GM23338 (cell line): ENCODE measurements around the gene BAHCC1. TPM values are rescaled to one million over a fixed set of nuclear protein-coding genes. Genes with fewer than 3 reads are reported as not detected.

Source experiments
- ATAC-seq: fragments of 200-7000 bp; cut with Tn5 transposase; 3 replicates; pipeline ENCODE4 v1.9.1; 2020
- DNase-seq: peaks from one replicate; pipeline ENCODE4 v3.0.0-alpha.2; 2015; ENCODE audit warnings: low spot score
- H2AFZ ChIP-seq: fragments of 200-600 bp; sonication (generic); 2 replicates; pipeline ENCODE4 v1.8.0; 2016; ENCODE audit warnings: antibody characterized with exemption, mild to moderate bottlenecking, moderate library complexity
- H3F3A ChIP-seq: fragments of 200-600 bp; sonication (generic); replicated peaks from 2 replicates; pipeline ENCODE4 v1.8.0; 2017; ENCODE audit warnings: antibody characterized with exemption, mixed run types, low read depth
- H3K27ac ChIP-seq: fragments of 200-600 bp; sonication (generic); 2 replicates; pipeline ENCODE4 v1.6.1; 2016; ENCODE audit warnings: low read depth
- H3K27me3 ChIP-seq: fragments of 200-600 bp; sonication (generic); 2 replicates; pipeline ENCODE4 v1.8.0; 2016; ENCODE audit warnings: mild to moderate bottlenecking, mixed run types, moderate library complexity; ENCODE audit not compliant: insufficient read depth
- H3K36me3 ChIP-seq: fragments of 200-600 bp; sonication (generic); 2 replicates; pipeline ENCODE4 v1.8.0; 2016; ENCODE audit warnings: mild to moderate bottlenecking; ENCODE audit not compliant: insufficient read depth
- H3K4me1 ChIP-seq: fragments of 200-600 bp; sonication (generic); 2 replicates; pipeline ENCODE4 v1.8.0; 2016; ENCODE audit warnings: mild to moderate bottlenecking, moderate library complexity; ENCODE audit not compliant: insufficient read depth
- H3K4me2 ChIP-seq: fragments of 200-600 bp; sonication (generic); 2 replicates; pipeline ENCODE4 v1.7.1; 2017; ENCODE audit warnings: mixed run types
- H3K4me3 ChIP-seq: fragments of 200-600 bp; sonication (generic); 2 replicates; pipeline ENCODE4 v1.6.1; 2016; ENCODE audit warnings: mixed run types
- H3K79me2 ChIP-seq: fragments of 200-600 bp; sonication (generic); replicated peaks from 2 replicates; pipeline ENCODE4 v1.8.0; 2017; ENCODE audit warnings: mild to moderate bottlenecking; ENCODE audit not compliant: insufficient read depth
- H3K9me2 ChIP-seq: fragments of 200-600 bp; sonication (generic); 2 replicates; pipeline ENCODE4 v1.8.0; 2017; ENCODE audit not compliant: insufficient read depth
- H4K20me1 ChIP-seq: fragments of 200-600 bp; sonication (generic); replicated peaks from 2 replicates; pipeline ENCODE4 v1.8.0; 2017; ENCODE audit warnings: mild to moderate bottlenecking; ENCODE audit not compliant: insufficient read depth
- H3K27ac Mint-ChIP-seq: 2 replicates; pipeline ENCODE4 v1.8.0; 2020; ENCODE audit warnings: inconsistent platforms, mild to moderate bottlenecking, moderate library complexity, mixed read lengths
- H3K27me3 Mint-ChIP-seq: 3 replicates; pipeline ENCODE4 v1.8.0; 2022; ENCODE audit warnings: low read depth, mild to moderate bottlenecking, moderate library complexity, mixed read lengths, inconsistent platforms; ENCODE audit not compliant: insufficient read depth, poor library complexity
- H3K36me3 Mint-ChIP-seq: 3 replicates; pipeline ENCODE4 v1.8.0; 2021; ENCODE audit warnings: low read depth, mild to moderate bottlenecking, inconsistent platforms, moderate library complexity, mixed read lengths
- H3K4me1 Mint-ChIP-seq: 3 replicates; pipeline ENCODE4 v1.8.0; 2020; ENCODE audit warnings: mild to moderate bottlenecking, inconsistent platforms, mixed read lengths
- H3K4me3 Mint-ChIP-seq: 3 replicates; pipeline ENCODE4 v1.8.0; 2021; ENCODE audit warnings: moderate library complexity, mild to moderate bottlenecking, inconsistent platforms, mixed read lengths
- H3K9me3 Mint-ChIP-seq: 3 replicates; pipeline ENCODE4 v1.8.0; 2020; ENCODE audit warnings: moderate library complexity, mild to moderate bottlenecking, inconsistent platforms, mixed read lengths
- EZH2 ChIP-seq: fragments of 200-600 bp; sonication (generic); IDR thresholded peaks from one replicate; pipeline ENCODE4 v1.8.0; 2017; ENCODE audit warnings: antibody characterized with exemption, mild to moderate bottlenecking, low read depth; ENCODE audit not compliant: unreplicated experiment
- JUNB ChIP-seq: IDR thresholded peaks from one replicate; pipeline ENCODE4 v1.6.1; 2016; ENCODE audit warnings: antibody characterized with exemption; ENCODE audit not compliant: unreplicated experiment
- POLR2AphosphoS5 ChIP-seq: IDR thresholded peaks from 2 replicates; pipeline ENCODE4 v1.6.1; 2016; ENCODE audit warnings: antibody characterized with exemption, low read depth
- STAT1 ChIP-seq: IDR thresholded peaks from one replicate; pipeline ENCODE4 v1.6.1; 2016; ENCODE audit warnings: antibody characterized with exemption; ENCODE audit not compliant: unreplicated experiment
- ZNF114 ChIP-seq: fragments of 250-450 bp; sonication (Bioruptor Pico); IDR thresholded peaks from 2 replicates; pipeline ENCODE4 v1.5.0; 2020; ENCODE audit warnings: mild to moderate bottlenecking, moderate library complexity
- polyA plus RNA-seq: library from polyadenylated mRNA; unstranded; fragments of >200 nt; fragmentation: Nextera tagmentation; extraction: Ambion mirVana; gene quantifications from 2 replicates; pipeline ENCODE4 v1.2.1, GENCODE V29; 2016
- total RNA-seq: library from RNA; depleted of rRNA; stranded (reverse); fragments of >200 nt; shearing (Covaris generic); gene quantifications from 2 replicates; pipeline ENCODE4 v1.2.3, GENCODE V29; 2014
- TF ChIP-seq, protein P1 (sequence below): IDR thresholded peaks from 2 replicates; pipeline ENCODE4 v1.6.1; 2016; ENCODE audit warnings: antibody characterized with exemption
- TF ChIP-seq, protein P2 (sequence below), 2 experiments: fragments of 200-600 bp in 1 of 2; sonication (generic) in 1 of 2; conservative IDR thresholded peaks; 2 replicates each; pipeline versions ENCODE4 v1.5.1 to v1.6.1; 2016 to 2017; ENCODE audit warnings: antibody characterized with exemption in 2 of 2, low read depth in 2 of 2, mild to moderate bottlenecking in 2 of 2, moderate library complexity in 1 of 2
- TF ChIP-seq, protein P3 (sequence below): fragments of 250-450 bp; sonication (Bioruptor Pico); IDR thresholded peaks from 2 replicates; pipeline ENCODE4 v1.5.0; 2020; ENCODE audit warnings: mild to moderate bottlenecking, moderate library complexity

The BAHCC1 gene
- total and polyA plus RNA-seq, 2 experiments from 2014 or later, result 0.24 to 1.1 TPM

DNA sequence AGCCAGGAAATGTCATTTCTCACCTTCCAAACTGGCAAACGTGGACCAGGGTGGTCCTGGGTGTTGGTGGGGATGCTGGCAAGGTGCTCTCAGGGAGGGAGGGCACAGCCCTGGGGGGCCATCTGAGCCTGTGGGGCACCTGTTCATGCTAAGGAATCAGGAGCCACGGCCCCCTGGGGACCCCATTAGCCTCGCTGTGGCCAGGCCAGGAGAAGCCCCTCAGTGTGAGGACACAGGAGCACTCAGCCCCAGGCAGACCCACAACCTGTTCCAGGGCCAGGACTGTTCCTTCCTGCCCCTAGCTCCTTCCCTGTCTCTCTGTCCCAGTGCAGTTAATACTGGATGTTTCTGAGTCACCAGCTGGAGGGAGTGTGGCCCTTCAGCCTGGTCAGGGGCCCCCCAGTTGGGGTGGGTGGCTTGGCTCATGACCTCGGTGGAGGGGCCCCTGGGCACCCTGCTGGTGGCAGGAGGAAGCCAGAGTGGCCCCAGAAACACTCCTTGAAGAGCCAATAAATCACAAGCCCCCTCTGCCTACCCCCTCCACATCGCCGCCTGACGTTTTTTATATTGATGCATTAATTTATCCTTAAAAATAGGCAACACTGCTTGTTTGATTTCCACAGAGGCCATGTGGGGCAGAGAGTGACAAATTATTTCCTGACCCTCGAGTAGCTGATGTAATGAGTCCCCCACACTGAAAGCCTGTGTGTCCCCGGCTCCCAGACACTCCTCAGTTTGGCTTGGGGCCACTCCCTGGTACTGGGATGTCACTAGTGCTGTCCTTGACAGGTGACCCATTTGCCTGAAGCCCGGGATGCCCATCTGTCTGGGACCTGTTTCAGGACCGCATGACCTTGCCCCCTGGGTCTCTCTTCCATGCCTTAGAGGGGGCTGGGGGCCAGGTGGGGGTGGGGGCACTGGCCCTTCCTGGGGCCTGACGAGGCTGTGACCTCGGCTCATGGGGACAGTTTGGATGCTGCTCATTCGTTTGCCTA, 95.0 kb downstream of the BAHCC1 start:
- Histone ChIP-seq H3K79me2 (no peaks in the 10 kb centered on the region), H3K4me2 (peak overlapping the region; percentile 78), H3F3A (peaks cover 4% of the 10 kb centered on the region), H4K20me1 (no peaks in the 10 kb centered on the region), H3K36me3 (no peaks in the 10 kb centered on the region), H3K27ac (peak overlapping the region; percentile 51; the same call in 1 of the 2 replicates), H3K9me2 (no peaks in the 10 kb centered on the region), H3K4me1 (peaks cover 32% of the 10 kb centered on the region), H3K4me3 (peak overlapping the region; percentile 37), H3K27me3 (peaks cover 23% of the 10 kb centered on the region), H2AFZ (peak overlapping the region; percentile 19; the same call in 1 of the 2 replicates)
- Mint-ChIP-seq H3K27ac (no peak overlapping the region), H3K36me3 (no peaks in the 10 kb centered on the region), H3K4me1 (peaks cover 31% of the 10 kb centered on the region), H3K9me3 (no peaks in the 10 kb centered on the region), H3K4me3 (peak overlapping the region; percentile 55), H3K27me3 (peaks cover 45% of the 10 kb centered on the region)
- peak; percentile 11 for ATAC-seq
- TF ChIP-seq, protein P1, sequence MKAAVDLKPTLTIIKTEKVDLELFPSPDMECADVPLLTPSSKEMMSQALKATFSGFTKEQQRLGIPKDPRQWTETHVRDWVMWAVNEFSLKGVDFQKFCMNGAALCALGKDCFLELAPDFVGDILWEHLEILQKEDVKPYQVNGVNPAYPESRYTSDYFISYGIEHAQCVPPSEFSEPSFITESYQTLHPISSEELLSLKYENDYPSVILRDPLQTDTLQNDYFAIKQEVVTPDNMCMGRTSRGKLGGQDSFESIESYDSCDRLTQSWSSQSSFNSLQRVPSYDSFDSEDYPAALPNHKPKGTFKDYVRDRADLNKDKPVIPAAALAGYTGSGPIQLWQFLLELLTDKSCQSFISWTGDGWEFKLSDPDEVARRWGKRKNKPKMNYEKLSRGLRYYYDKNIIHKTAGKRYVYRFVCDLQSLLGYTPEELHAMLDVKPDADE, result no peak
- TF ChIP-seq, protein P2, sequence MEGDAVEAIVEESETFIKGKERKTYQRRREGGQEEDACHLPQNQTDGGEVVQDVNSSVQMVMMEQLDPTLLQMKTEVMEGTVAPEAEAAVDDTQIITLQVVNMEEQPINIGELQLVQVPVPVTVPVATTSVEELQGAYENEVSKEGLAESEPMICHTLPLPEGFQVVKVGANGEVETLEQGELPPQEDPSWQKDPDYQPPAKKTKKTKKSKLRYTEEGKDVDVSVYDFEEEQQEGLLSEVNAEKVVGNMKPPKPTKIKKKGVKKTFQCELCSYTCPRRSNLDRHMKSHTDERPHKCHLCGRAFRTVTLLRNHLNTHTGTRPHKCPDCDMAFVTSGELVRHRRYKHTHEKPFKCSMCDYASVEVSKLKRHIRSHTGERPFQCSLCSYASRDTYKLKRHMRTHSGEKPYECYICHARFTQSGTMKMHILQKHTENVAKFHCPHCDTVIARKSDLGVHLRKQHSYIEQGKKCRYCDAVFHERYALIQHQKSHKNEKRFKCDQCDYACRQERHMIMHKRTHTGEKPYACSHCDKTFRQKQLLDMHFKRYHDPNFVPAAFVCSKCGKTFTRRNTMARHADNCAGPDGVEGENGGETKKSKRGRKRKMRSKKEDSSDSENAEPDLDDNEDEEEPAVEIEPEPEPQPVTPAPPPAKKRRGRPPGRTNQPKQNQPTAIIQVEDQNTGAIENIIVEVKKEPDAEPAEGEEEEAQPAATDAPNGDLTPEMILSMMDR (conservative IDR thresholded peaks at IDR 0.05; ENCODE audit: low read depth in 2 of 2), result no peak
- TF ChIP-seq, protein P3, sequence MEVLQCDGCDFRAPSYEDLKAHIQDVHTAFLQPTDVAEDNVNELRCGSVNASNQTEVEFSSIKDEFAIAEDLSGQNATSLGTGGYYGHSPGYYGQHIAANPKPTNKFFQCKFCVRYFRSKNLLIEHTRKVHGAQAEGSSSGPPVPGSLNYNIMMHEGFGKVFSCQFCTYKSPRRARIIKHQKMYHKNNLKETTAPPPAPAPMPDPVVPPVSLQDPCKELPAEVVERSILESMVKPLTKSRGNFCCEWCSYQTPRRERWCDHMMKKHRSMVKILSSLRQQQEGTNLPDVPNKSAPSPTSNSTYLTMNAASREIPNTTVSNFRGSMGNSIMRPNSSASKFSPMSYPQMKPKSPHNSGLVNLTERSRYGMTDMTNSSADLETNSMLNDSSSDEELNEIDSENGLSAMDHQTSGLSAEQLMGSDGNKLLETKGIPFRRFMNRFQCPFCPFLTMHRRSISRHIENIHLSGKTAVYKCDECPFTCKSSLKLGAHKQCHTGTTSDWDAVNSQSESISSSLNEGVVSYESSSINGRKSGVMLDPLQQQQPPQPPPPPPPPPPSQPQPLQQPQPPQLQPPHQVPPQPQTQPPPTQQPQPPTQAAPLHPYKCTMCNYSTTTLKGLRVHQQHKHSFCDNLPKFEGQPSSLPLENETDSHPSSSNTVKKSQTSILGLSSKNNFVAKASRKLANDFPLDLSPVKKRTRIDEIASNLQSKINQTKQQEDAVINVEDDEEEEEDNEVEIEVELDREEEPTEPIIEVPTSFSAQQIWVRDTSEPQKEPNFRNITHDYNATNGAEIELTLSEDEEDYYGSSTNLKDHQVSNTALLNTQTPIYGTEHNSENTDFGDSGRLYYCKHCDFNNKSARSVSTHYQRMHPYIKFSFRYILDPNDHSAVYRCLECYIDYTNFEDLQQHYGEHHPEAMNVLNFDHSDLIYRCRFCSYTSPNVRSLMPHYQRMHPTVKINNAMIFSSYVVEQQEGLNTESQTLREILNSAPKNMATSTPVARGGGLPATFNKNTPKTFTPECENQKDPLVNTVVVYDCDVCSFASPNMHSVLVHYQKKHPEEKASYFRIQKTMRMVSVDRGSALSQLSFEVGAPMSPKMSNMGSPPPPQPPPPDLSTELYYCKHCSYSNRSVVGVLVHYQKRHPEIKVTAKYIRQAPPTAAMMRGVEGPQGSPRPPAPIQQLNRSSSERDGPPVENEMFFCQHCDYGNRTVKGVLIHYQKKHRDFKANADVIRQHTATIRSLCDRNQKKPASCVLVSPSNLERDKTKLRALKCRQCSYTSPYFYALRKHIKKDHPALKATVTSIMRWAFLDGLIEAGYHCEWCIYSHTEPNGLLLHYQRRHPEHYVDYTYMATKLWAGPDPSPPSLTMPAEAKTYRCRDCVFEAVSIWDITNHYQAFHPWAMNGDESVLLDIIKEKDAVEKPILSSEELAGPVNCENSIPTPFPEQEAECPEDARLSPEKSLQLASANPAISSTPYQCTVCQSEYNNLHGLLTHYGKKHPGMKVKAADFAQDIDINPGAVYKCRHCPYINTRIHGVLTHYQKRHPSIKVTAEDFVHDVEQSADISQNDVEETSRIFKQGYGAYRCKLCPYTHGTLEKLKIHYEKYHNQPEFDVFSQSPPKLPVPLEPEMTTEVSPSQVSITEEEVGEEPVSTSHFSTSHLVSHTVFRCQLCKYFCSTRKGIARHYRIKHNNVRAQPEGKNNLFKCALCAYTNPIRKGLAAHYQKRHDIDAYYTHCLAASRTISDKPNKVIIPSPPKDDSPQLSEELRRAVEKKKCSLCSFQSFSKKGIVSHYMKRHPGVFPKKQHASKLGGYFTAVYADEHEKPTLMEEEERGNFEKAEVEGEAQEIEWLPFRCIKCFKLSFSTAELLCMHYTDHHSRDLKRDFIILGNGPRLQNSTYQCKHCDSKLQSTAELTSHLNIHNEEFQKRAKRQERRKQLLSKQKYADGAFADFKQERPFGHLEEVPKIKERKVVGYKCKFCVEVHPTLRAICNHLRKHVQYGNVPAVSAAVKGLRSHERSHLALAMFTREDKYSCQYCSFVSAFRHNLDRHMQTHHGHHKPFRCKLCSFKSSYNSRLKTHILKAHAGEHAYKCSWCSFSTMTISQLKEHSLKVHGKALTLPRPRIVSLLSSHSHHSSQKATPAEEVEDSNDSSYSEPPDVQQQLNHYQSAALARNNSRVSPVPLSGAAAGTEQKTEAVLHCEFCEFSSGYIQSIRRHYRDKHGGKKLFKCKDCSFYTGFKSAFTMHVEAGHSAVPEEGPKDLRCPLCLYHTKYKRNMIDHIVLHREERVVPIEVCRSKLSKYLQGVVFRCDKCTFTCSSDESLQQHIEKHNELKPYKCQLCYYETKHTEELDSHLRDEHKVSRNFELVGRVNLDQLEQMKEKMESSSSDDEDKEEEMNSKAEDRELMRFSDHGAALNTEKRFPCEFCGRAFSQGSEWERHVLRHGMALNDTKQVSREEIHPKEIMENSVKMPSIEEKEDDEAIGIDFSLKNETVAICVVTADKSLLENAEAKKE (CRISPR knock-in tag), result no peak
- TF ChIP-seq ZNF114 (CRISPR knock-in tag), result no peak
- TF ChIP-seq JUNB, result no peak
- TF ChIP-seq EZH2, result no peak
- TF ChIP-seq POLR2AphosphoS5, result no peak
- no peak for TF ChIP-seq STAT1
- no peak for DNase-seq
